K562 (cell line): ENCODE data around the gene KSR2. TPM values are rescaled to one million over a fixed set of nuclear protein-coding genes. Genes with fewer than 3 reads are reported as not detected.

Source experiments
- ATAC-seq: fragments of 200-7000 bp; cut with Tn5 transposase; 3 replicates; pipeline ENCODE4 v1.9.1; 2020; ENCODE audit warnings: moderate library complexity
- BruUV-seq: library from RNA; stranded (reverse); fragments of 400-500 nt; replicated peaks from 2 replicates; lab custom pipeline; 2021; lab: Mats Ljungman, UMichigan
- CTCF ChIA-PET: fragments of 300-600 bp; formaldehyde crosslinking; extraction: SDS; loops from one replicate; lab custom pipeline; 2021; ENCODE audit warnings: low intra/inter-chr PET ratio; lab: Yijun Ruan, JAX
- POLR2A ChIA-PET: fragments of 300-600, 350-650 bp; sonication (Branson Sonifier 250); formaldehyde crosslinking; extraction: SDS; loops from one replicate; lab custom pipeline; 2021; ENCODE audit warnings: antibody characterized with exemption, inconsistent platforms; lab: Yijun Ruan, JAX
- DNase-seq, 4 experiments: peaks; one replicate each; pipeline versions ENCODE4 v3.0.0 to v3.0.0-alpha.2; 2011 to 2018; ENCODE audit warnings: low spot score in 3 of 4, mixed read lengths in 3 of 4; ENCODE audit errors: extremely low read depth in 1 of 4
- FAIRE-seq: peaks from 2 replicates; lab custom pipeline; 2011; peaks lifted over from hg19 to GRCh38; lab: Jason Lieb, UNC
- H2AFZ ChIP-seq: 2 replicates; pipeline ENCODE4 v1.6.0; 2011; ENCODE audit warnings: low read depth, low read length, control low read depth, inconsistent platforms
- H3K27ac ChIP-seq: fragments of 200-600 bp; 3 replicates; pipeline ENCODE4 v1.8.0; 2011; ENCODE audit warnings: low read depth, mild to moderate bottlenecking, control low read depth, inconsistent platforms, low read length, moderate library complexity, mixed read lengths; ENCODE audit errors: extremely low read depth
- H3K27me3 ChIP-seq, 2 experiments: fragments of 300-600 bp in 1 of 2; 2 replicates in 1 of 2; 3 replicates in 1 of 2; pipeline versions ENCODE4 v1.6.0 to v1.8.0; 2011; ENCODE audit warnings: inconsistent platforms in 2 of 2, low read length in 2 of 2, mild to moderate bottlenecking in 1 of 2, mixed read lengths in 1 of 2, moderate library complexity in 1 of 2; ENCODE audit not compliant: control insufficient read depth in 2 of 2, insufficient read depth in 2 of 2
- H3K36me3 ChIP-seq: fragments of 300-600 bp; 3 replicates; pipeline ENCODE4 v1.8.0; 2011; ENCODE audit warnings: mild to moderate bottlenecking, low read length, inconsistent platforms; ENCODE audit not compliant: control insufficient read depth, insufficient read depth
- H3K4me1 ChIP-seq, 2 experiments: fragments of 200-600 bp in 1 of 2; replicated peaks in 1 of 2; 2 replicates in 1 of 2; 3 replicates in 1 of 2; pipeline versions ENCODE4 v1.5.1 to v1.8.0; 2011; ENCODE audit warnings: inconsistent platforms in 2 of 2, low read length in 2 of 2, mild to moderate bottlenecking in 1 of 2, mixed read lengths in 1 of 2, moderate library complexity in 1 of 2; ENCODE audit not compliant: control insufficient read depth in 2 of 2, insufficient read depth in 2 of 2
- H3K4me2 ChIP-seq: 2 replicates; pipeline ENCODE4 v1.6.1; 2011; ENCODE audit warnings: low read length, control low read depth, inconsistent platforms, mixed read lengths; ENCODE audit not compliant: insufficient read depth
- H3K4me3 ChIP-seq: fragments of 200-600 bp; sonication (generic), shearing (Covaris generic); 2 replicates; pipeline ENCODE4 v1.5.1; 2016; ENCODE audit warnings: control low read depth, inconsistent platforms
- H3K79me2 ChIP-seq: fragments of 200-600 bp; 3 replicates; pipeline ENCODE4 v1.8.0; 2011; ENCODE audit warnings: low read length, inconsistent platforms; ENCODE audit not compliant: control insufficient read depth, insufficient read depth
- H3K9ac ChIP-seq, 2 experiments: 2 replicates each; pipeline versions ENCODE4 v1.6.0 to v1.6.1; 2011; ENCODE audit warnings: low read depth in 2 of 2, low read length in 2 of 2, control low read depth in 1 of 2, inconsistent platforms in 1 of 2, mild to moderate bottlenecking in 1 of 2, mixed read lengths in 1 of 2; ENCODE audit not compliant: insufficient read depth in 1 of 2
- H3K9me1 ChIP-seq: one replicate; pipeline ENCODE4 v1.6.0; 2011; ENCODE audit warnings: inconsistent platforms, mild to moderate bottlenecking, low read length, moderate library complexity; ENCODE audit not compliant: control insufficient read depth, insufficient read depth
- H3K9me3 ChIP-seq: replicated peaks from 2 replicates; pipeline ENCODE4 v1.5.1; 2011; ENCODE audit warnings: low read depth, low read length, inconsistent platforms; ENCODE audit not compliant: control insufficient read depth, insufficient read depth
- H4K20me1 ChIP-seq: replicated peaks from 2 replicates; pipeline ENCODE4 v1.6.1; 2011; ENCODE audit warnings: low read length, inconsistent platforms, mixed read lengths; ENCODE audit not compliant: control insufficient read depth, insufficient read depth
- COPS2 ChIP-seq: fragments of 450-650 bp; conservative IDR thresholded peaks from 2 replicates; pipeline ENCODE4 v1.6.1; 2016; ENCODE audit warnings: mild to moderate bottlenecking, moderate library complexity
- ELF1 ChIP-seq: fragments of 200-800 bp; sonication (Bioruptor generic); IDR thresholded peaks from 2 replicates; pipeline ENCODE4 v1.6.1; 2016; ENCODE audit warnings: missing genetic modification characterization, missing compliant biosample characterization
- HNRNPLL ChIP-seq: fragments of 200-400 bp; formaldehyde crosslinking; IDR thresholded peaks from 2 replicates; pipeline ENCODE4 v1.6.1; 2017; ENCODE audit warnings: low read length, low read depth, mild to moderate bottlenecking; ENCODE audit not compliant: poor library complexity, severe bottlenecking
- KLF10 ChIP-seq: fragments of 250-450 bp; sonication (Bioruptor Pico); IDR thresholded peaks from 2 replicates; pipeline ENCODE4 v1.6.1; 2021; ENCODE audit warnings: matching md5 sums
- MBD2 ChIP-seq: sonication (generic); IDR thresholded peaks from 2 replicates; pipeline ENCODE4 v1.6.1; 2016; ENCODE audit warnings: low read depth, borderline replicate concordance
- RBM25 ChIP-seq: fragments of 200-400 bp; formaldehyde crosslinking; IDR thresholded peaks from 2 replicates; pipeline ENCODE4 v1.6.1; 2018; ENCODE audit warnings: low read length, low read depth, moderate library complexity; ENCODE audit not compliant: severe bottlenecking
- RHOXF2B ChIP-seq: fragments of 250-450 bp; sonication (Bioruptor Pico); conservative IDR thresholded peaks from 2 replicates; pipeline ENCODE4 v1.5.1; 2021
- ZNF239 ChIP-seq: fragments of 250-450 bp; sonication (Bioruptor Pico); IDR thresholded peaks from 2 replicates; pipeline ENCODE4 v1.4.0; 2020; ENCODE audit warnings: mild to moderate bottlenecking
- ZNF384 ChIP-seq: IDR thresholded peaks from 2 replicates; pipeline ENCODE4 v1.6.1; 2012; ENCODE audit warnings: low read depth, low read length, improper control_type of control experiment
- WGBS: fragments of 100-300 bp; shearing (Covaris generic); methylation state at CpG from one replicate; pipeline ENCODE4 v1.1.6; 2016; ENCODE audit warnings: low coverage, mixed read lengths; ENCODE audit not compliant: insufficient coverage; ENCODE audit errors: missing lambda C conversion rate; 5-methylcytosine and 5-hydroxymethylcytosine counted together
- in situ Hi-C: fragments of 300-500 bp; cut with MboI; formaldehyde crosslinking; loops from 4 replicates; pipeline ENCODE4 v1.15.0; 2018; ENCODE audit warnings: inconsistent platforms, mixed read lengths
- intact Hi-C: fragments of 100-400 bp; cut with micrococcal nuclease; formaldehyde crosslinking; loops from 2 replicates; pipeline ENCODE4 v1.14.2; 2022
- polyA plus RNA-seq, 8 experiments: library from polyadenylated mRNA; depleted of rRNA in 4 of 8; stranded (reverse) in 5 of 8; unstranded in 3 of 8; fragments of >200 nt; fragmentation: Nextera tagmentation in 2 of 8; fragmentation: Illumina TruSeq in 1 of 8; extraction: Ambion mirVana in 2 of 8; extraction: Trizol in 1 of 8; gene quantifications; 2 replicates each; pipeline versions ENCODE4 v1.2.1 to v1.2.3, GENCODE V29; 2011 to 2014; ENCODE audit warnings: inconsistent platforms in 1 of 8, missing spikeins in 1 of 8
- total RNA-seq, 7 experiments: library from RNA; depleted of rRNA in 6 of 7; stranded (reverse); fragments of >200 nt in 6 of 7; fragmentation: Illumina TruSeq in 2 of 7; extraction: Trizol in 2 of 7; gene quantifications; 2 replicates each; pipeline versions ENCODE4 v1.2.1 to v1.2.3, GENCODE V29; 2011 to 2021; ENCODE audit warnings: low replicate concordance in 1 of 7

KSR2 gene
- total and polyA plus RNA-seq, 9 of the 15 experiments (the other 6 are each of a cell fraction or from before 2014, with no cell fraction given) = not detected

- BruUV-seq = no TSS peak
- Histone ChIP-seq H4K20me1 (no peaks in the 10 kb centered on the region), H3K4me3 (no peak overlapping the region), H3K27ac (no peak overlapping the region), H3K9ac (no peak overlapping the region), H3K36me3 (no peaks in the 10 kb centered on the region), H3K4me1 (no peaks in the 10 kb centered on the region), H3K9me3 (no peaks in the 10 kb centered on the region), H3K27me3 (peaks cover 4 to 34% of the 10 kb centered on the region in 2 experiments; a peak in 3 of 5 replicates), H3K4me2 (no peak overlapping the region), H3K79me2 (no peaks in the 10 kb centered on the region), H2AFZ (no peak overlapping the region), H3K9me1 (no peaks in the 10 kb centered on the region)
- ATAC-seq = no peak
- WGBS = 0% methylated on average over 2 of the region's 2 CpGs
- ChIA-PET CTCF (no interaction called here), POLR2A (interaction anchor here (0.6 kb wide), 1 partner anchor 125 kb away, joined by 3 read pairs; no protein-coding TSS in a partner anchor)
- no peak for TF ChIP-seq KLF10 (CRISPR knock-in tag)
- no peak for TF ChIP-seq MBD2
- intact Hi-C loops = no loop called here
- FAIRE-seq = no peak
- in situ Hi-C loops = no loop called here
- DNase-seq = no peak
Measured at GRCh38 chr12:117807946-117808345, 160.8 kb downstream of the KSR2 start.

DNA sequence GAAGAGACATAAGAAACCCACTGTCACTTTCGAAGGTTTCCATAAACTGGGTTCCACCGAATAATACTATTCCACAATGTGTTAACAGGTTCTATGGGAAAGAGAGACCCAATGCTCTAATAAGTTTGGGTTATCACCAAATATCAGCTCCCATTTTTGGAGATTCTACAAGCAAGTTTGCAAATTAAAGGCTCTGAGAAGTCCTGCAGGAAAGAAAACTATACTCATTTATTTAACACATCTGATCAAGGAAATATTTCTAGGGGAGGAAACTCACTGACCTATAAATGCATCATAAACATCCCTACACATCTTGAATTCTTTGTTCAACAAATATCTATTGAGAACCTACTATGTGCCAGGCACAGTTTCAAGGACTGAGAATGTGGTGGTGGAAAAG lies 161.4 kb downstream of the KSR2 start:
- no peaks in the 10 kb centered on the region for H3K79me2 ChIP-seq
- FAIRE-seq = no peak
- no peak overlapping the region for H3K27ac ChIP-seq
- intact Hi-C loops (no loop called here), in situ Hi-C loops (no loop called here)
- peaks cover 4 to 34% of the 10 kb centered on the region in 2 experiments; a peak in 3 of 5 replicates for H3K27me3 ChIP-seq
- ChIA-PET CTCF (no interaction called here), POLR2A (no interaction called here)
- no peak overlapping the region for H3K4me3 ChIP-seq
- no peaks in the 10 kb centered on the region for H3K4me1 ChIP-seq
- no peak for ATAC-seq
- H3K4me2 ChIP-seq = no peak overlapping the region
- no peak overlapping the region for H3K9ac ChIP-seq
- TF ChIP-seq ZNF384 (no peak), ZNF239 (peak; percentile 91), ELF1 (no peak), RBM25 (peak; percentile 19), HNRNPLL (no peak), COPS2 (no peak), RHOXF2B (no peak)
- H2AFZ ChIP-seq = no peak overlapping the region
- no peaks in the 10 kb centered on the region for H4K20me1 ChIP-seq
- no TSS peak for BruUV-seq
- H3K9me1 ChIP-seq = no peaks in the 10 kb centered on the region
- no peak for DNase-seq
- no peaks in the 10 kb centered on the region for H3K9me3 ChIP-seq
- no peaks in the 10 kb centered on the region for H3K36me3 ChIP-seq
- WGBS = 9% methylated on average over 2 of the region's 2 CpGs
